HepG2 (cell line): ENCODE measurements around the gene RPS5. TPM values are rescaled to one million over a fixed set of nuclear protein-coding genes. Genes with fewer than 3 reads are reported as not detected.
A peak's percentile ranks its signal among the peaks of the same experiment; 100 is the strongest.

ENCODE experiments used
- FOXK1 ChIP-seq: sonication (generic); formaldehyde crosslinking; IDR thresholded peaks from 2 replicates; pipeline ENCODE4 v1.4.0; 2020; ENCODE audit warnings: low read depth, missing genetic modification reagents, borderline replicate concordance
- NFE2L1 ChIP-seq: sonication (generic); formaldehyde crosslinking; IDR thresholded peaks from 2 replicates; pipeline ENCODE4 v1.4.0; 2020; ENCODE audit warnings: missing genetic modification reagents, mild to moderate bottlenecking, borderline replicate concordance
- PHF21A ChIP-seq: sonication (generic); formaldehyde crosslinking; IDR thresholded peaks from 2 replicates; pipeline ENCODE4 v1.5.0; 2020; ENCODE audit warnings: mild to moderate bottlenecking, missing genetic modification reagents
- TAF1 ChIP-seq: sonication (generic); formaldehyde crosslinking; IDR thresholded peaks from 2 replicates; pipeline ENCODE4 v1.4.0; 2020; ENCODE audit warnings: missing genetic modification reagents
- U2AF2 ChIP-seq: fragments of 200-400 bp; formaldehyde crosslinking; IDR thresholded peaks from 2 replicates; pipeline ENCODE4 v1.6.1; 2017; ENCODE audit warnings: low read depth, mild to moderate bottlenecking, low read length
- ZNF292 ChIP-seq: sonication (generic); formaldehyde crosslinking; IDR thresholded peaks from 2 replicates; pipeline ENCODE4 v1.8.1; 2022; ENCODE audit warnings: mild to moderate bottlenecking, low read depth, missing genetic modification reagents, borderline replicate concordance
- ZNF660 ChIP-seq: sonication (generic); formaldehyde crosslinking; IDR thresholded peaks from 2 replicates; pipeline ENCODE4 v1.5.1; 2020; ENCODE audit warnings: mild to moderate bottlenecking, low read depth, missing genetic modification reagents, borderline replicate concordance
- polyA plus RNA-seq, 8 experiments: library from polyadenylated mRNA; depleted of rRNA in 3 of 8; stranded (reverse) in 7 of 8; unstranded in 1 of 8; fragments of >200 nt; fragmentation: Illumina TruSeq in 4 of 8; extraction: Trizol in 4 of 8; gene quantifications; 2 replicates each; pipeline versions ENCODE4 v1.2.1 to v1.2.3, GENCODE V29; 2011 to 2016; ENCODE audit warnings: low read depth in 4 of 8, missing spikeins in 1 of 8, mixed read lengths in 1 of 8; ENCODE audit not compliant: insufficient read depth in 1 of 8
- total RNA-seq, 5 experiments: library from RNA; depleted of rRNA; stranded (reverse); fragments of >200 nt; fragmentation: Illumina TruSeq; extraction: Trizol; gene quantifications; 2 replicates each; pipeline ENCODE4 v1.2.3, GENCODE V29; 2016; ENCODE audit warnings: low read depth in 1 of 5
- TF ChIP-seq, protein P1 (sequence below): sonication (generic); formaldehyde crosslinking; IDR thresholded peaks from 2 replicates; pipeline ENCODE4 v1.4.0; 2020; ENCODE audit warnings: mild to moderate bottlenecking, missing genetic modification reagents
- TF ChIP-seq, protein P2 (sequence below): sonication (generic); formaldehyde crosslinking; IDR thresholded peaks from 2 replicates; pipeline ENCODE4 v1.4.0; 2020; ENCODE audit warnings: missing genetic modification reagents
- TF ChIP-seq, protein P3 (sequence below): sonication (generic); formaldehyde crosslinking; IDR thresholded peaks from 2 replicates; pipeline ENCODE4 v1.4.0; 2020; ENCODE audit warnings: missing genetic modification reagents
- TF ChIP-seq, protein P4 (sequence below): sonication (generic); formaldehyde crosslinking; IDR thresholded peaks from 2 replicates; pipeline ENCODE4 v1.5.0; 2020; ENCODE audit warnings: missing genetic modification reagents
- TF ChIP-seq, protein P5 (sequence below): sonication (generic); formaldehyde crosslinking; IDR thresholded peaks from 2 replicates; pipeline ENCODE4 v1.4.0; 2020; ENCODE audit warnings: missing genetic modification reagents, borderline replicate concordance
- TF ChIP-seq, protein P6 (sequence below): IDR thresholded peaks from 2 replicates; pipeline ENCODE4 v1.6.1; 2012; ENCODE audit warnings: low read length, improper control_type of control experiment

The RPS5 gene
- total and polyA plus RNA-seq, 2 of the 13 experiments (the other 11 are each of a cell fraction or from before 2014, with no cell fraction given), result 1,544 to 4,408 TPM

DNA sequence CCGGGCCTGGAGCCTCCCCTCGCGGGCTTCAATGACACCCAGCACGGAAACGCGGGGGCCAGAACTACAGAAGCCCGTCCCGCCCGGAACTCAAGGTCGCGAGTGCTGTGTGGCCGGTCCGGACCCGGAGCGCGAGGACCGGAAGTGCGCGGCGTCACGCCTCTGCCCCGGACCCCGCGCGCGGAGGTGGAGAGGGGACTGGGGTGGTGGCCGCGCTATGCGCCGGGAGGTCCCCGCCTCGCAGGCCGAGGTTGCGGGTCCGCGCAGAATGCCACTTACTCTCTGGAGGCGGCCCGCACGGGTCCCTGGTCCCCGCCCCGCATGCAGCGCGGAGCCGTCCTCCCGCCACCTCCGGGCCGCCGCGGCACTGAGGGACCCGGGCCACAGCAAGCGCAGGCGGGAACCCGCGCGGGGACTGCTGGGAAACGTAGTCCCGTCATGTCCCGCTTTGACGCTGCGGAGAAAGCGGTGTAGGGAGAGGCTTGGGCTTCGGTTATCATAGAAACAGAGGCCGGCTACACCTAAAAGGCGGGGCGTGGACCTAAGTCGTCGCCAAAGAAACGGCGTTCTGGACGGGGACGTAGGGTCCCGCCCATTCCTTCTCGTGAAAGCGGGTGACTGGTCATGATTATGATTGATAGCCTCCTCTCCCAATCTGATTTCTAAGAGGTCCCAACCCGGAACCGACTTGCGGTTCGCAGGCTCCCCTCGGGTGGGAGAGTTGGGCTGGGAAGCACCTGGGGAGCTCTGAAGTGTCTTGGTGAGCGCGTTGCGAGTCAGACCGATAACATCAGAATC, 6.2 kb upstream of the RPS5 start, which contains the start of gene ZNF837 (continued):
- TF ChIP-seq, protein P1, sequence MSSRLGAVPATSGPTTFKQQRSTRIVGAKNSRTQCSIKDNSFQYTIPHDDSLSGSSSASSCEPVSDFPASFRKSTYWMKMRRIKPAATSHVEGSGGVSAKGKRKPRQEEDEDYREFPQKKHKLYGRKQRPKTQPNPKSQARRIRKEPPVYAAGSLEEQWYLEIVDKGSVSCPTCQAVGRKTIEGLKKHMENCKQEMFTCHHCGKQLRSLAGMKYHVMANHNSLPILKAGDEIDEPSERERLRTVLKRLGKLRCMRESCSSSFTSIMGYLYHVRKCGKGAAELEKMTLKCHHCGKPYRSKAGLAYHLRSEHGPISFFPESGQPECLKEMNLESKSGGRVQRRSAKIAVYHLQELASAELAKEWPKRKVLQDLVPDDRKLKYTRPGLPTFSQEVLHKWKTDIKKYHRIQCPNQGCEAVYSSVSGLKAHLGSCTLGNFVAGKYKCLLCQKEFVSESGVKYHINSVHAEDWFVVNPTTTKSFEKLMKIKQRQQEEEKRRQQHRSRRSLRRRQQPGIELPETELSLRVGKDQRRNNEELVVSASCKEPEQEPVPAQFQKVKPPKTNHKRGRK, result no peak
- TF ChIP-seq, protein P2, sequence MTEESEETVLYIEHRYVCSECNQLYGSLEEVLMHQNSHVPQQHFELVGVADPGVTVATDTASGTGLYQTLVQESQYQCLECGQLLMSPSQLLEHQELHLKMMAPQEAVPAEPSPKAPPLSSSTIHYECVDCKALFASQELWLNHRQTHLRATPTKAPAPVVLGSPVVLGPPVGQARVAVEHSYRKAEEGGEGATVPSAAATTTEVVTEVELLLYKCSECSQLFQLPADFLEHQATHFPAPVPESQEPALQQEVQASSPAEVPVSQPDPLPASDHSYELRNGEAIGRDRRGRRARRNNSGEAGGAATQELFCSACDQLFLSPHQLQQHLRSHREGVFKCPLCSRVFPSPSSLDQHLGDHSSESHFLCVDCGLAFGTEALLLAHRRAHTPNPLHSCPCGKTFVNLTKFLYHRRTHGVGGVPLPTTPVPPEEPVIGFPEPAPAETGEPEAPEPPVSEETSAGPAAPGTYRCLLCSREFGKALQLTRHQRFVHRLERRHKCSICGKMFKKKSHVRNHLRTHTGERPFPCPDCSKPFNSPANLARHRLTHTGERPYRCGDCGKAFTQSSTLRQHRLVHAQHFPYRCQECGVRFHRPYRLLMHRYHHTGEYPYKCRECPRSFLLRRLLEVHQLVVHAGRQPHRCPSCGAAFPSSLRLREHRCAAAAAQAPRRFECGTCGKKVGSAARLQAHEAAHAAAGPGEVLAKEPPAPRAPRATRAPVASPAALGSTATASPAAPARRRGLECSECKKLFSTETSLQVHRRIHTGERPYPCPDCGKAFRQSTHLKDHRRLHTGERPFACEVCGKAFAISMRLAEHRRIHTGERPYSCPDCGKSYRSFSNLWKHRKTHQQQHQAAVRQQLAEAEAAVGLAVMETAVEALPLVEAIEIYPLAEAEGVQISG, result peak; percentile 97
- TF ChIP-seq ZNF660 (CRISPR knock-in tag) (no peak), PHF21A (CRISPR knock-in tag) (peak; percentile 85), ZNF292 (no peak), NFE2L1 (CRISPR knock-in tag) (no peak), FOXK1 (CRISPR knock-in tag) (peak; percentile 88; the same call in 1 of the 2 replicates), TAF1 (CRISPR knock-in tag) (peak; percentile 94), U2AF2 (no peak)
- TF ChIP-seq, protein P3, sequence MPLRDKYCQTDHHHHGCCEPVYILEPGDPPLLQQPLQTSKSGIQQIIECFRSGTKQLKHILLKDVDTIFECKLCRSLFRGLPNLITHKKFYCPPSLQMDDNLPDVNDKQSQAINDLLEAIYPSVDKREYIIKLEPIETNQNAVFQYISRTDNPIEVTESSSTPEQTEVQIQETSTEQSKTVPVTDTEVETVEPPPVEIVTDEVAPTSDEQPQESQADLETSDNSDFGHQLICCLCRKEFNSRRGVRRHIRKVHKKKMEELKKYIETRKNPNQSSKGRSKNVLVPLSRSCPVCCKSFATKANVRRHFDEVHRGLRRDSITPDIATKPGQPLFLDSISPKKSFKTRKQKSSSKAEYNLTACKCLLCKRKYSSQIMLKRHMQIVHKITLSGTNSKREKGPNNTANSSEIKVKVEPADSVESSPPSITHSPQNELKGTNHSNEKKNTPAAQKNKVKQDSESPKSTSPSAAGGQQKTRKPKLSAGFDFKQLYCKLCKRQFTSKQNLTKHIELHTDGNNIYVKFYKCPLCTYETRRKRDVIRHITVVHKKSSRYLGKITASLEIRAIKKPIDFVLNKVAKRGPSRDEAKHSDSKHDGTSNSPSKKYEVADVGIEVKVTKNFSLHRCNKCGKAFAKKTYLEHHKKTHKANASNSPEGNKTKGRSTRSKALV (CRISPR knock-in tag), result no peak
- TF ChIP-seq, protein P4, sequence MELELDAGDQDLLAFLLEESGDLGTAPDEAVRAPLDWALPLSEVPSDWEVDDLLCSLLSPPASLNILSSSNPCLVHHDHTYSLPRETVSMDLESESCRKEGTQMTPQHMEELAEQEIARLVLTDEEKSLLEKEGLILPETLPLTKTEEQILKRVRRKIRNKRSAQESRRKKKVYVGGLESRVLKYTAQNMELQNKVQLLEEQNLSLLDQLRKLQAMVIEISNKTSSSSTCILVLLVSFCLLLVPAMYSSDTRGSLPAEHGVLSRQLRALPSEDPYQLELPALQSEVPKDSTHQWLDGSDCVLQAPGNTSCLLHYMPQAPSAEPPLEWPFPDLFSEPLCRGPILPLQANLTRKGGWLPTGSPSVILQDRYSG (CRISPR knock-in tag), result no peak
- TF ChIP-seq, protein P5, sequence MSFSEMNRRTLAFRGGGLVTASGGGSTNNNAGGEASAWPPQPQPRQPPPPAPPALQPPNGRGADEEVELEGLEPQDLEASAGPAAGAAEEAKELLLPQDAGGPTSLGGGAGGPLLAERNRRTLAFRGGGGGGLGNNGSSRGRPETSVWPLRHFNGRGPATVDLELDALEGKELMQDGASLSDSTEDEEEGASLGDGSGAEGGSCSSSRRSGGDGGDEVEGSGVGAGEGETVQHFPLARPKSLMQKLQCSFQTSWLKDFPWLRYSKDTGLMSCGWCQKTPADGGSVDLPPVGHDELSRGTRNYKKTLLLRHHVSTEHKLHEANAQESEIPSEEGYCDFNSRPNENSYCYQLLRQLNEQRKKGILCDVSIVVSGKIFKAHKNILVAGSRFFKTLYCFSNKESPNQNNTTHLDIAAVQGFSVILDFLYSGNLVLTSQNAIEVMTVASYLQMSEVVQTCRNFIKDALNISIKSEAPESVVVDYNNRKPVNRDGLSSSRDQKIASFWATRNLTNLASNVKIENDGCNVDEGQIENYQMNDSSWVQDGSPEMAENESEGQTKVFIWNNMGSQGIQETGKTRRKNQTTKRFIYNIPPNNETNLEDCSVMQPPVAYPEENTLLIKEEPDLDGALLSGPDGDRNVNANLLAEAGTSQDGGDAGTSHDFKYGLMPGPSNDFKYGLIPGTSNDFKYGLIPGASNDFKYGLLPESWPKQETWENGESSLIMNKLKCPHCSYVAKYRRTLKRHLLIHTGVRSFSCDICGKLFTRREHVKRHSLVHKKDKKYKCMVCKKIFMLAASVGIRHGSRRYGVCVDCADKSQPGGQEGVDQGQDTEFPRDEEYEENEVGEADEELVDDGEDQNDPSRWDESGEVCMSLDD, result 0 out of 2 replicates have a peak, but pooled peaks have one; percentile 20
- TF ChIP-seq, protein P6, sequence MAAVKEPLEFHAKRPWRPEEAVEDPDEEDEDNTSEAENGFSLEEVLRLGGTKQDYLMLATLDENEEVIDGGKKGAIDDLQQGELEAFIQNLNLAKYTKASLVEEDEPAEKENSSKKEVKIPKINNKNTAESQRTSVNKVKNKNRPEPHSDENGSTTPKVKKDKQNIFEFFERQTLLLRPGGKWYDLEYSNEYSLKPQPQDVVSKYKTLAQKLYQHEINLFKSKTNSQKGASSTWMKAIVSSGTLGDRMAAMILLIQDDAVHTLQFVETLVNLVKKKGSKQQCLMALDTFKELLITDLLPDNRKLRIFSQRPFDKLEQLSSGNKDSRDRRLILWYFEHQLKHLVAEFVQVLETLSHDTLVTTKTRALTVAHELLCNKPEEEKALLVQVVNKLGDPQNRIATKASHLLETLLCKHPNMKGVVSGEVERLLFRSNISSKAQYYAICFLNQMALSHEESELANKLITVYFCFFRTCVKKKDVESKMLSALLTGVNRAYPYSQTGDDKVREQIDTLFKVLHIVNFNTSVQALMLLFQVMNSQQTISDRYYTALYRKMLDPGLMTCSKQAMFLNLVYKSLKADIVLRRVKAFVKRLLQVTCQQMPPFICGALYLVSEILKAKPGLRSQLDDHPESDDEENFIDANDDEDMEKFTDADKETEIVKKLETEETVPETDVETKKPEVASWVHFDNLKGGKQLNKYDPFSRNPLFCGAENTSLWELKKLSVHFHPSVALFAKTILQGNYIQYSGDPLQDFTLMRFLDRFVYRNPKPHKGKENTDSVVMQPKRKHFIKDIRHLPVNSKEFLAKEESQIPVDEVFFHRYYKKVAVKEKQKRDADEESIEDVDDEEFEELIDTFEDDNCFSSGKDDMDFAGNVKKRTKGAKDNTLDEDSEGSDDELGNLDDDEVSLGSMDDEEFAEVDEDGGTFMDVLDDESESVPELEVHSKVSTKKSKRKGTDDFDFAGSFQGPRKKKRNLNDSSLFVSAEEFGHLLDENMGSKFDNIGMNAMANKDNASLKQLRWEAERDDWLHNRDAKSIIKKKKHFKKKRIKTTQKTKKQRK, result no peak
